Activated CD4-positive, CD25-positive, alpha-beta regulatory T cell treated with anti-CD3 and anti-CD28 coated beads, Interleukin-2, amount 50 U/mL, for 16 hours (primary cell): ENCODE results near the gene CRTAP.
"Not testable (repeated sequence)": the region's sequence is repeated elsewhere in the genome, so short reads cannot be mapped to it uniquely, and the experiment has no call there.

Source experiments
- DNase-seq: peaks from one replicate; pipeline ENCODE4 v3.0.0-alpha.2; 2020; ENCODE audit warnings: low read depth, low spot score

The CRTAP gene

DNA sequence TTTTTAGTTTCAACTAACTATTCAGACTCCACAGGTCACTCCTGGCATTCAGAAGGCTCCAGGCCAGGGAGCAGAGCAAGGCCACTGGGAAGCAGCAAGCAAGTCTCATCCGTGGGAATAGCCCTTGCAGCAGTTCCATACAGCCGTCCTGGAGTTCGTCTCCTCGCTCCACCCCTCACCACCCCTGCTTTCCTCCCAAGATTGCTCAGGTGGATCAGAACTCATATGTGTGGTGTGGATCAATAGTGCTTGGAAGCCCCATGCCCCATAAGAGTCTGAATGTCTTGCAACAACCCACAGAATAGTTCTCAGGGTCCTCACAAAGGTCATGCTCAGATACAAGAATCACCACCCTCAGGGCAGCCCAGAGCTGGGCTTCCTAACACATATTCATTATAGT lies 60.3 kb downstream of the CRTAP start:
- DNase-seq, result no peak

- DNase-seq, result no peak
Measured at GRCh38 chr3:33174711-33175414, 61.0 kb downstream of the CRTAP start.

- no peak for DNase-seq
Measured at GRCh38 chr3:33179132-33179531, 65.3 kb downstream of the CRTAP start.

- no peak for DNase-seq
Measured at GRCh38 chr3:33181229-33181628, 67.4 kb downstream of the CRTAP start.

DNA sequence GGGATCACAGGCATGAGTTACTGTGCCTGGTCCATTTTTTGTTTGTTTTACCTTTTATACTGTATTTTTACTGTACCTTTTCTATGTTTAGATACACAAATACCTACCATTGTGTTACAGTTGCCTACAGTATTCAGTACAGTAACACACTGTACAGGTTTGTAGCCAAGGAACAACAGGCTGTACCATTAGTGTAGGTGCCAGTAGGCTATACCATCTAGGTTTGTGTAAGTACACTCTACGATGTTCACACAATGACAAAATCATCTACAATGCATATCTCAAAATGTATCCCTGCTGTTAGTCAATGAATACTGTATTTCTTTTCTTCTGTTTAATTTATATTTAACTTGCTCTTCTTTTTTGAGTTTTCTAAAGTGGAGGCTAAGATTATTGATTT lies 67.8 kb downstream of the CRTAP start:
- DNase-seq, result not testable (repeated sequence)

DNA sequence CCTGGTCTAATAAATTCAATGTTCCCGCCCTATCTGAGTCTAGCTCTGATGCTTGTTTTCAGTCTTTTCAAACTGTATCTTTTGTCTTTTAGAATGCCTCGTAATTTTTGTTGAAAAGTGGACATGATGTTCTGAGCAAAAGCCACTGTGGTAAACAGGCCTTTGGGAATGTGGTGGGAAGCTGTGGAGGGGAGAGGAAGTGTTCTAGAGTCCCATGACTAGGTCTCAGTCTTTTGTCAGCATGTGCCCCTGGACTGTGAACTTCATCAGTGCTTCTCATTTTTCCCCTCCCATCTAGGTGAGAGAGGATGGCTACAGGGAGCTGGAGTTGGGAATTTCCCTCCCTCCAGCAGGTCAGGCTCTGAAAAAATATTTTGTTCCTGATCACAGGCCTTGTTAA lies 71.0 kb downstream of the CRTAP start:
- no peak for DNase-seq

DNA sequence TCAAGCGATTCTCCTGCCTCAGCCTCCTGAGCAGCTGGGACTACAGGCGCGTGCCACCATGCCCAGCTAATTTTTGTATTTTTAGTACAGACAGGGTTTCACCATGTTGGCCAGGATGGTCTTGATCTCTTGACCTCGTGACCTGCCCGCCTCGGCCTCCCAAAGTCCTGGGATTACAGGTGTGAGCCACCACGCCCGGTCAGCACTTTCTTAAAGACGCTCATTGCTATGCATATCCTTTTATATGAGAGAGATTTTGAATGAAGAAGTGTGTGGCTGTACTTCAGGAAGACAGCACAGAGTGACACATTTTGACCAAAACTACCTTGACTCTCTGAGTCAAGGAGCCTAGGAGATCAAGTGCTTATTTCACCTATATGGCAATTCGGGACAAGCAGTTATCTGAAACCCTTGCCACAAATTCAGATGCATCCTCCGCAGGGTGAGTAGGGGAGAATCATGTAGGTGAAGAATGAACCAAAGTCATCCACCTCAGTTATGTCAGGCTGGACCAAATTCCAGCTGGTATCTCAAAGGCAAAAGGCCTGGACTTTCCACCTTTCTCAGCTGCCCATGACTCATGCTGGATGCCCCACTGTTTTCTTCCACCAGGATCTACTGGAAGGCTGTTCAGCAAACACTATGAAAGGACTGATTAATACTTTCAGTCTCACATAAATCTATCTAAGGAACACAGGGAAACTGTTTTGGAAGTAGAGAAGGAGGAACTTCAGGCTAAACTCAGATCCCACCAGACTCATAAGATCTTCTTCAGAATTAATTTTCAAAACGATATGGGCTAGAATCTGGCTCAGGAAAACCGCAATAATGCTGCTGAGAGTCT lies 72.9 kb downstream of the CRTAP start:
- DNase-seq, result no peak

DNA sequence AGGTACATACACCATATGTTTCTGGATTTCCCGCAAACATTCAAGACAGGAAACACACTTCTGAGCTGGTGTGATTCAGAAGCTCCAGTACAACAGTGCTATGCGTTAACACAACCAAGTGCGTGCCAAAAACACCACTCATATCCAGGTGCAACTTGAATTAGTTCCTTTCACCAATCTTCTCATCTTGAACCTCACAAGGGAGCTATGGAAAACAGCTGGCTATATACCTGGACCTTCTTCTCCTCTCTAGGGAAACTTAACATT lies 73.5 kb downstream of the CRTAP start:
- no peak for DNase-seq

GRCh38 chr3:33194303-33194702 lies 80.5 kb downstream of the CRTAP start:
- no peak for DNase-seq

GRCh38 chr3:33196538-33196937 lies 82.7 kb downstream of the CRTAP start:
- DNase-seq, result no peak
